ENCODE data around the gene SLCO3A1. TPM values are rescaled to one million over a fixed set of nuclear protein-coding genes. Genes with fewer than 3 reads are reported as not detected.
A peak's percentile ranks its signal among the peaks of the same experiment; 100 is the strongest.

SLCO3A1 gene
- total RNA-seq: 1 to 10 TPM; 4.2 to 4.8 TPM

DNA sequence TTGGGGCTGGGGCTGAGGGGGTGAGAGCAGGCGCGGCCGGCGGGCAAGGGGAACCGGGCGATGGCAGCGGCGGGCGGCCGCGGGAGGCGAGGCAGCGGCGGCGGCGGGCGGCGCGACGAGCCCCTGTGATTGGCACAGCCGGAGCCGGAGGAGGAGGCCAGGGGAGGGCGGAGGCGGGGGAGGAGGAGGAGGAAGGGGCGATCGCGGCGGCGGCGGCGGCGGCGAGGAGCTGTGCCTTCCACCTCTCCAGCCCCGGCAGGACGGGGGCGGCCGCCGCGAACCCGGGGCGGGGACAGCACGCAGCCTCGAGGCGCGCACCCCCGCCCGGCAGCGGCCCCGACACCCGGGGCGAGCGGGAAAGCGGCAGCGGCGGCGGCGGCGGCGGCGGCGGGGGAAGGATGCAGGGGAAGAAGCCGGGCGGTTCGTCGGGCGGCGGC, at the start of gene SLCO3A1:
Gene SLCO3A1 (plus strand): TSS at position 198 of the 437 bp plus-strand sequence.
- Mint-ChIP-seq H3K36me3 (ENCODE audit: low read depth) (no peaks in the 10 kb centered on the region), H3K4me1 (ENCODE audit: low read depth) (peaks cover 63% of the 10 kb centered on the region), H3K27ac (peak within 1 kb of the TSS; percentile 69), H3K27me3 (peaks cover 3% of the 10 kb centered on the region), H3K9me3 (peaks cover 2% of the 10 kb centered on the region), H3K4me3 (peak within 1 kb of the TSS; percentile 75)
- intact Hi-C loops (cut with micrococcal nuclease): loop anchor here (10.0 kb wide), 2 partner anchors 149 to 549 kb away; no protein-coding TSS in a partner anchor
- ChIA-PET CTCF (interaction anchor here (0.8 to 6.0 kb wide), 7 partner anchors 10 to 225 kb away, joined by 3 to 41 read pairs (median 5); no protein-coding TSS in a partner anchor), POLR2A (no interaction called here)
- DNase-seq (peak; percentile 63), ATAC-seq (peak; percentile 22)
- TF ChIP-seq, protein P1, sequence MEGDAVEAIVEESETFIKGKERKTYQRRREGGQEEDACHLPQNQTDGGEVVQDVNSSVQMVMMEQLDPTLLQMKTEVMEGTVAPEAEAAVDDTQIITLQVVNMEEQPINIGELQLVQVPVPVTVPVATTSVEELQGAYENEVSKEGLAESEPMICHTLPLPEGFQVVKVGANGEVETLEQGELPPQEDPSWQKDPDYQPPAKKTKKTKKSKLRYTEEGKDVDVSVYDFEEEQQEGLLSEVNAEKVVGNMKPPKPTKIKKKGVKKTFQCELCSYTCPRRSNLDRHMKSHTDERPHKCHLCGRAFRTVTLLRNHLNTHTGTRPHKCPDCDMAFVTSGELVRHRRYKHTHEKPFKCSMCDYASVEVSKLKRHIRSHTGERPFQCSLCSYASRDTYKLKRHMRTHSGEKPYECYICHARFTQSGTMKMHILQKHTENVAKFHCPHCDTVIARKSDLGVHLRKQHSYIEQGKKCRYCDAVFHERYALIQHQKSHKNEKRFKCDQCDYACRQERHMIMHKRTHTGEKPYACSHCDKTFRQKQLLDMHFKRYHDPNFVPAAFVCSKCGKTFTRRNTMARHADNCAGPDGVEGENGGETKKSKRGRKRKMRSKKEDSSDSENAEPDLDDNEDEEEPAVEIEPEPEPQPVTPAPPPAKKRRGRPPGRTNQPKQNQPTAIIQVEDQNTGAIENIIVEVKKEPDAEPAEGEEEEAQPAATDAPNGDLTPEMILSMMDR (IDR thresholded peaks at IDR 0.05): no peak

DNA sequence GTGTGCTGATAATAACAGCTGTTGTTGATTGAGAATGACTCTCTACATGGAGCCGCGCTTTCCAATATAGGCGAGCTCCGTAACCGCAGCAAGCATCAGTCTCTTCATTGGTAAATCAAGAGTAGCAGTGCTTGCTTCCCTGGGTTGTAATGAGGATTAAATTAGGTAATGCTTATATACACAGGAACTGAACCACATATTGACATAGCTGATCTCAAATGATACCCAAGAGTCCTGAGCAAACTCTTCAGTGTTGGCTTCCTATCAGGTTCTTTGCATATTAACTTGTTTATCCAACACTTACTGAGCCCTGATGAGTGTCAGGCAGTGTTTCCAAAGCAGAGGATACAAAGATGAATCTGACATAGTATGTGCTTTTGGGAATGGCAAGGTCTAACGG, 46.4 kb upstream of the SLCO3A1 start:
- CTCF ChIA-PET: interaction anchor here (1.7 kb wide), 1 partner anchor 101 kb away, joined by 4 read pairs; no protein-coding TSS in a partner anchor
- Mint-ChIP-seq H3K4me3 (no peak overlapping the region), H3K27ac (no peak overlapping the region), H3K4me1 (ENCODE audit: low read depth) (no peaks in the 10 kb centered on the region), H3K9me3 (no peaks in the 10 kb centered on the region), H3K27me3 (peaks cover 17% of the 10 kb centered on the region), H3K36me3 (ENCODE audit: low read depth) (no peaks in the 10 kb centered on the region)
- DNase-seq: no peak
- TF ChIP-seq, protein P1 (IDR thresholded peaks at IDR 0.05): no peak
- intact Hi-C loops (cut with micrococcal nuclease): no loop called here
- ATAC-seq: no peak
- POLR2A ChIA-PET: no interaction called here

GRCh38 chr15:91813924-91814323, 39.6 kb upstream of the SLCO3A1 start:
- Mint-ChIP-seq H3K36me3 (ENCODE audit: low read depth) (peaks cover 3% of the 10 kb centered on the region), H3K4me1 (ENCODE audit: low read depth) (no peaks in the 10 kb centered on the region), H3K4me3 (no peak overlapping the region), H3K27me3 (peaks cover 9% of the 10 kb centered on the region), H3K27ac (no peak overlapping the region), H3K9me3 (peaks cover 12% of the 10 kb centered on the region)
- ChIA-PET POLR2A (no interaction called here), CTCF (no interaction called here)
- ATAC-seq (peak; percentile 58), DNase-seq (peak; percentile 40)
- TF ChIP-seq, protein P1 (IDR thresholded peaks at IDR 0.05): no peak
- intact Hi-C loops (cut with micrococcal nuclease): no loop called here

GRCh38 chr15:91816942-91817341, 36.6 kb upstream of the SLCO3A1 start:
- H3K9me3 Mint-ChIP-seq: peaks cover 12% of the 10 kb centered on the region
- no peak overlapping the region for H3K27ac Mint-ChIP-seq
- peaks cover 11% of the 10 kb centered on the region for H3K27me3 Mint-ChIP-seq
- ChIA-PET CTCF (interaction anchor here (1.4 kb wide), 1 partner anchor 36 kb away, joined by 3 read pairs; no protein-coding TSS in a partner anchor), POLR2A (no interaction called here)
- no peak for ATAC-seq
- DNase-seq: no peak
- intact Hi-C loops (cut with micrococcal nuclease): no loop called here
- no peaks in the 10 kb centered on the region for H3K4me1 Mint-ChIP-seq (ENCODE audit: low read depth)
- TF ChIP-seq, protein P1 (IDR thresholded peaks at IDR 0.05): no peak
- H3K4me3 Mint-ChIP-seq: no peak overlapping the region
- peaks cover 3% of the 10 kb centered on the region for H3K36me3 Mint-ChIP-seq (ENCODE audit: low read depth)

DNA sequence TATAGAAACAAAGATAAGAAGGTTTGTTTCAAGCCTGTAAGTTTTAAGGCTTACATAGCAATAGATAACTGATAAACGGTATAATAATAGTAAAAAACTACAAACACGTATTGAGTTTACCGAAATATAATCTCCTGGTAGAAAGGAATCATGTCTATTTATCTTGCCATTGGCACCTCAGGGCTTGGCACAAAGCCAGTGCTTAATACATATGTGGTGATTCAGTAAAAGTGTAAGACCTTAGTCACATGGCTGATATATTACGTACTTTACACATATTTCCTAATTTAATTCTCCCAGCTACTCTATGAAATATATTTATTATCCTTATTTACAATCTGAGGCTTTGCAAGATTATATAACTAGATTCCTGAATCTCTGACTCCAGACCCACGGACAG, 32.0 kb upstream of the SLCO3A1 start:
- CTCF ChIA-PET: no interaction called here
- Mint-ChIP-seq H3K27me3 (peaks cover 5% of the 10 kb centered on the region), H3K9me3 (no peaks in the 10 kb centered on the region), H3K27ac (no peak overlapping the region), H3K4me1 (ENCODE audit: low read depth) (no peaks in the 10 kb centered on the region), H3K36me3 (ENCODE audit: low read depth) (no peaks in the 10 kb centered on the region), H3K4me3 (no peak overlapping the region)
- intact Hi-C loops (cut with micrococcal nuclease): no loop called here
- POLR2A ChIA-PET: no interaction called here
- no peak for ATAC-seq
- DNase-seq: no peak
- TF ChIP-seq, protein P1 (IDR thresholded peaks at IDR 0.05): no peak

Data from activated CD8-positive, alpha-beta T cell treated with anti-CD3 and anti-CD28 coated beads for 36 hours (primary cell).